HS-27A (cell line): ENCODE results near the gene IKZF3.

ENCODE experiments used
- DNase-seq: peaks from one replicate; pipeline ENCODE4 v3.0.0-alpha.2; 2012; ENCODE audit warnings: low read depth, missing footprints

IKZF3 gene

GRCh38 chr17:39814497-39814896, 49.6 kb downstream of the IKZF3 start:
- DNase-seq = no peak

DNA sequence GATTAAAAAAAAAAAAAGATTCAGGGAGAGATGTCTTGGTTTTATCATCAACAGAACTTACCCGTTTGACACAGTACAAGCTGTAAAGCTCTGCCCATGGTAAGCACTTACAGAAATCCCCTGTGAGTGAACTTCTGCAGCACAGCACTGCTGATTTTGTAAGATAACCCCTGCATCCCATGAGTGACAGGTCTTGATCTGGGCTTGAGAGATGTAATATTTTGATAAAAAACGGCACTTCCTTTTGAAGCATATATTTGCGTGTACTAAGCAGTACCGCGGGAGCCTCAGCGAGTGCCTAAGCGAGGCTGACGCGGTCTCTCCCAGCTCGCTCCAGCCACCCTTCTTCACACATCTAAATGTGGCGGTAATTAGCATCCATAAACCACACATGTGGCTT, 50.5 kb downstream of the IKZF3 start:
- DNase-seq = no peak

DNA sequence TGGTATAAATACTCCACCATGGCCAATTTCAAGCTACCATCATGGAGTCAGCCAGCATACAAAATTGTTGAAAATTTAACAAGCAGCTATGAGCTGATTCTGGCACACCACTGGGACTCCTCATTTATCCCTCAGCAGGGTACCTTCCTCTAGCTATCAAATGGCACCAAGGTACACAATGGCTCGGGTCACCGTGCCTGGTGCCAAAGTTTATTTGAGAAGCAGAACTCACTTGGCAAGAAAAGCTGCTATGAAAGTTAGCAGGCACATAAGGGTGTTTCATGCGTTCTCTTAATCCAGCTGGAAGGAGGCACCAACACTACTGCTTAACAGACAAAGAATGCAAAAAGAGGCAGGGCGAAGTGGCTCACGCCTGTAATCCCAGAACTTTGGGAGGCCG, 51.6 kb downstream of the IKZF3 start:
- no peak for DNase-seq

- DNase-seq = no peak
Observed at GRCh38 chr17:39810939-39811728, 53.0 kb downstream of the IKZF3 start.

DNA sequence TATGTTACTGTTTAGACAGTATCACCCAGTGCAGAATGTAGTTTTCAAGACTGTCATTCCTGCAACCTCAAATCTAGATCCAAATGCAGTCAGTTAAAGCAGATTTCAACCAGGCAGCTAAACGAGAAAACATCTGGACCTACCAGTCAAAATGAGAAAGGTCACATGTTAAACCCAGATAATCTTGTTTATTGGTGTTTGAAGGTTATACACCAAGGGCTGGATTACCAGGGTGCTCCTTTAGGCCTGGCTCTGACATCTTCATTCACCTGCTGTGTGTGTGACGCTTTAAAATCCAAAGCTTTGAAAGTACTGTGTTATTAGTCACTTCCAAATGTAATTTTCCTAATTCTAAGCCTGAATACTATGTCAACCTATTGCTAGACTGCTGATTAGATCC, 54.9 kb downstream of the IKZF3 start:
- DNase-seq = no peak

DNA sequence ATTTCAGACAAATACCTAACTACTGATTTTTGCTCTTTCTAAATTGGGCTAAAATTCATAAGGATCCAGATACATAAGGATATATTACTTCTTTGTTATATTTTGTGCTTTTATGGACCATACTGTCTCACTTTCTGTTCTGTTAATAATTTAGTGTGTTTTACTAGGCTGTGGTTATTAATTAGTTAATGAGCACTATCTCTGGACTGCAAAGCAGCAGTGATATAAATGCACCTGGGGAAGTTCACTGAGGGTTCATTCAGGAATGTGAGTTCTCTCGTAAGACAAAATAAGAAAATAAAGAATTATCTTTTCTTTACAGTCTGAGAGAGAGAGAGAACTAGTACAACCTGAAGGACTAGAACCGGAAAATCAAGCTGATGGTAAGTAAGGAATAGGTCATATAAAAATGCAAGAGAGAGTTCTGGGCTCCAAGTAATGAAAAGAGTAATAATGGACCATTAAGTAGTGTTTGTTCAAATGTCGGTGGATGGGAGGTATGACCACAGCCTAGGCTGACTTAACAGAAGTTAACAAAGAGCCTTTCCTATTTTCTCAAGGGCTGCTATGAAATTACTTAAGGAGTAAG, 55.6 kb downstream of the IKZF3 start:
- DNase-seq = no peak

DNA sequence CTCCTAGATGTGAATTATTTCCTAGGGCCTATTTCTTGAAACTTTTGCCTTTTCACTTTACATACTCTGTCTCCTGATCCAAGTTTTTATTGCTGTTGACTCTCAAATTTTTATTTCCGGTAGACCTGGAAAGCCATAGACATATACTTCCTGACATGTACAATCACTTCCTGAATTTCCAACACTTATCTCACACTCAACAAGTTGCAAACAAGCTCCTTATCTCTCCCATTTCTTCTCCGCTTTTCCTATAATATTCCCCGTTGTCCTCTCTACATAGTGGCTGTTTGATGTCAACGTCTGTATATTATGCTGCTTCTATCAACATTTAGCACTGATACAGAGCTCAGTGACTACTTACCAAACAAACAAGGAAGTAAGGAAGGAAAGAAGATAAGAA, 59.3 kb downstream of the IKZF3 start:
- no peak for DNase-seq

GRCh38 chr17:39801055-39801454, 63.1 kb downstream of the IKZF3 start:
- DNase-seq = no peak

DNA sequence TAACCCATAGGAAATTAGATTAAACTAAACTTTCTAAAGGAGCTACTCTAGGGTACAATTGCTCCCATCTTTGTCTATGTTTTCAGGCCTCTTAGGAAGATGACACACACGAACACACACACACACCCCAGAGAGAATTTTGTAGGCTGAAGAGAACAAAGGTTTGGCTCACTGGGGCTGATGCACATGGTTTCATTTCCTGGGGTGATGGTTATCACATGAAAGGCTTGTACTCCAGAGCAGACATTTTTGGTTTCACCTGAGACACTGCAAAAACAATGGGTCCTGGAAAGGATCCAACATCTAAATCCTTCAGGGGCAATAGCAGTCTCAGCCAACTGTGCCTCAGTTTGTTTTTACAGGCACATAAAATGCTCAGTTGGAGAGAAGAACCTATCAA, 63.6 kb downstream of the IKZF3 start:
- DNase-seq = no peak

DNA sequence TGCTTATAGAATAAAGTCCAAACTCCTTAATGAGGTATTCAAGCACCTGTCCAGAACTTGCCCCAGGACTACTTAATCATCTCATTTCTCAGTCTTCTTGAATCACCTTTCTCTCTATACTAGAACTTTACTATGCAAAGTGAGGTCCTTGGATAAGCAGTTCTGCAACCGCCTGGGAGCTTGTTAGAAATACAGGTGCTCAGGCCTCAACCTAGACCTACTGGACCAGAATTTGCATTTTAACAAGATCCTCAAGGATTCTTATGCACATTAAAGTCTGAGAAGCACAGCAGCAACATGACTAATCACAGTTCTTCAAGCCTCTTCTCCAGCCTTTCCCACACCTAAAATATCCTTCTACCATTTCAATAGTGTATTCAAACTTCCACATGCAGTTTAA, 64.7 kb downstream of the IKZF3 start:
- DNase-seq = no peak

DNA sequence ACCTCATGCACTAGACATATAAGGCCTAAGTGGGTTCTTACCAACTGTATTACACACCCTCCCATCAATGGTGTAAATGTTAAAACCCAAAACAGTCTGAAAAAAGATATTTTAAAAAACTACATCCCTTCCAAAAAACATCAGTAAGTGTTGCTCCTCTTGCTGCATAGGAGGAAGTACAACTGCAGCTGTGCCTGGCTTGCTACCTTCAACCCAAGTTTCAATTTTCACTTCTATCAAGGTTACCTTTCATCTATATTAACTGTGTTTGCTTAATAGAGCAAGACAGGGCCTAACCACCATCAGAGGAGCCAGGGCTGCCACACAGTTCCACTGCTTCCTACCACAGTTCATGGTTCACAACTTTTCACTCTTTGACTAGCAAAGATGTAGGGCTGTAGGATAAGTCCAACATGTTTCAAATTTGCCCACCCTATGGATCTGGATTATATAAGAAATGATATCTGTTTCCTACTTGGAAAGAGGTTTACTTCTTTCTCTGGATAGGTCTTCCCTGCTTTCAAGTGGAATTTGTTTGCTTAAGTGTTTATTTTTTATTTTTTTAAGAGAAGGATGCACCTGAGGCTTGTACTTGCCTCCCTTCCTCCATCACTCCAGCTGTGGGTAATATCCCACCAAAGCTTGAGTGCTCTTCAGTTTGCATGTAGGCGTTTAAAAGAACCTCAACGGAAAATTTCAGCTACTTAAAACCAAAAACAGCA, 69.7 kb downstream of the IKZF3 start:
- DNase-seq = no peak

- DNase-seq = no peak
Observed at GRCh38 chr17:39793301-39793872, 70.7 kb downstream of the IKZF3 start.

DNA sequence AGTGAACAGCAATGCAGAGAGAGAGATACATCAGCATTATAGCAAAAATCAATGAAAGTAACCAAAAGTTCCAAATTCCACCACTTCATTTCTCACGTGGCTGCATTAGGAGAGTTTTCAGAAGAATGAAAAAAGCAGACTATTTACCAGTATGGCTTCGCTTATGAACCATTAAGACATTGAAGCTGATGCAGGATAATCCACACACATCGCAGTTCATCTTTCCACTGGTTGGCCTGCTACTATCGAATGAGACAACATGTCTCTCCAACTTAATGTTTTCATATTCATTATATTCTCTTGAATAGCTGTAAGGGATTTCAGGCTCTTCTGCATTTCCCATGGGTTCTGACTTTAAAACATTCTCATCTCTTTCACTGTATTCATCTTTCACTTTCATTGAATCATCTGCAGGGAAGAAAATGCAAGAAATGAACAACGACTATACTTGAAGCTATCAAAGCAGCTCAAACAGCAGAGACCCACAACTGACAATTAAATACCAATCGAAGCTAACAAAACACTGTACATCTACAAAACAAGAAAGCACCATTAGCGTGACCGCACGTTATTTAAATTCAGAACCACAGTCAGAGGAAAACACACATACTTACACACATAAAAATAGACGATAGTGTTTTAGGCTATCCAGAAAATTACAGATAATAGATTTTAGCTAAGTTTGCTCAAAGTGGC, 71.4 kb downstream of the IKZF3 start:
- DNase-seq = no peak

DNA sequence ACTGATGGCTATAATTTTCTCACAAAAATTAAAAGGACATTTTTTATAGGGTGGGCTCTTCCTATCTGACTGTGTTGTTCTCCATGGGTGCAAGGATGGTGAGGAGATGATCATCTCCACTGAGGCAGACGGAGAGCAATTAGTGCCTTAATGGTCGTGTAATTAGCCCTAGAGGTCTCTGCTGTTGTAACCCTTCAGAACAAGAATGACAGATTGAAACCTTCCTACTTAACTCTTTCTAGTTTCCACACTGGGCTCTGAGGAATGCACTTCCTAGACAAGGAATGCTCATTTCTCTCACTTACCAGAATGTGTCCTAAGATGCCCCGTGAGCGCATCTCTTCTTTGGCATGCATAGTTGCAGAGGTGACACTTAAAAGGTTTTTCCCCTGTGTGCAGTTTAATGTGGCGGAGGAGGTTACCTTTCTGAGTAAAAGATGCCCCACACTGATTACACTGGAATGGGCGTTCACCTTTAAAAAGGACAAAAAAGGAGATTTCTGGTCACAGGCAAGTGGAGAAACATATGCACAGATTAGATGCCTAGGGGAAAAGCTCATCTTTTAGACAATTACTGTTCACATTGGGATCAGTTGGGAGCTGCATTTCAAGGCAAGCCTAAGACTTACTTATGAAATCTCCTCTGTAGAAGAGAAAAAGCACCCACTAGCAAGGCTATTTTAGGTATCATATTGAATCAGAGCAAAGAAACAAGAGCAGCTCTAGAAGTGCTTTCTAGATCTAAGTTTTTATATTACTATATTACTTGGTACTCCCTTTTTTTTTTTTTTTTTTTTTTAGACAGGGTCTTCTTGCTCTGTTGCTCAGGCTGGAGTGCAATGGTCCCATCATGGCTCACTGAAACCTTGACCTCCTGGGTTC, 72.8 kb downstream of the IKZF3 start:
- no peak for DNase-seq

GRCh38 chr17:39787743-39788484, 76.2 kb downstream of the IKZF3 start:
- no peak for DNase-seq

DNA sequence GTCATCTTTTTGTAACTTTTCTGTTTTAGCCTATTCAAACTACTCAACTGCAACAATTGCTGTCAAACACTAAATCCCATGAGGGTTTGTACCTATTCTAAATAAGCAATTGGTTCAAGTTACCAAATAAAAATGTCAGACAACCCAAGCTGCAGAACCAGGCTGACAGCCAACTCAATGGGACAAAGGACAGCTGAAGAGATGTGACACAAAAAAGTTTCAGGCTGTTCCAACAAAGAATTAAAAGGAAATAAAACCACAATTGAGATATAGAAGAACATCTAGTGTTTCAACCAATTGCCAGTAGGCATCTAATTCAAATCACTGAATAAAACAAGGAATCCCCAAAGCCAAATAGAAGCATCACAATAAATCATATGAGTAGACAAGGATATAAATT, 77.1 kb downstream of the IKZF3 start:
- no peak for DNase-seq

DNA sequence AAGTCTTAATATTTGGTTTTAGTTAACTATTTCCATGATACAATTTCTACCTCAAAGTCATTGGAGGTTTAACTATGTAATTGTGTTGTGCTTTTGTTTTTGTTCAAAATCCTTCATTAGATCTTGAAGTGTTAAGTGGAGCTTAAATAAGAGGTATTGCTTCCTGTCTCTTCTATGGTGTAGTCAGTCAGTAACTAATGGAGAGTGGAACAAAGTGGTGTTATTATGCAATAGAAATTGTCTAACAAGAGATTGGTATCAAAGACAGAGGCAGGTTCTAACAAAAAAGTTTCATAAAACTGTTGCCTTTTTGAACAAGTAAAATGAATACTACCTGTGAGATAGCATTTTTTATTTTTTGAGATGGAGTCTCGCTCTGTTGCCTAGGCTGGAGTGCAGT, 81.1 kb downstream of the IKZF3 start:
- no peak for DNase-seq

- DNase-seq = no peak
Observed at GRCh38 chr17:39782481-39782880, 81.6 kb downstream of the IKZF3 start.

GRCh38 chr17:39781861-39782213, 82.3 kb downstream of the IKZF3 start:
- no peak for DNase-seq

GRCh38 chr17:39781031-39781860, 82.9 kb downstream of the IKZF3 start:
- no peak for DNase-seq
